ENCODE results near the gene PATL2.
A peak's percentile ranks its signal among the peaks of the same experiment; 100 is the strongest.

PATL2 gene

GRCh38 chr15:44670087-44670950 is 40.8 kb downstream of the PATL2 start:
- Histone ChIP-seq H3K9me3 (ENCODE audit: control insufficient read depth in 5 of 5, low read length in 5 of 5) (no peaks in the 10 kb centered on the region), H3K9ac (ENCODE audit: low read length in 5 of 5) (peak overlapping the region in 1 of 5 donors; percentile 27), H3K36me3 (ENCODE audit: control insufficient read depth in 5 of 5, insufficient read depth in 5 of 5, low read length in 5 of 5) (no peaks in the 10 kb centered on the region), H3K4me1 (ENCODE audit: control insufficient read depth in 5 of 5, insufficient read depth in 5 of 5, low read length in 5 of 5) (peaks cover 0 to 2% (median 0%) of the 10 kb centered on the region in 5 donors), H3K4me3 (ENCODE audit: low read depth in 1 of 5, low read length in 5 of 5) (no peak overlapping the region), H3K27ac (ENCODE audit: low read depth, low read length) (no peak overlapping the region), H3K27me3 (ENCODE audit: control insufficient read depth in 5 of 5, insufficient read depth in 4 of 5, low read length in 5 of 5) (peaks cover 0 to 5% (median 0%) of the 10 kb centered on the region in 5 donors)

GRCh38 chr15:44668921-44669320 is 42.2 kb downstream of the PATL2 start:
- H3K27me3 ChIP-seq (ENCODE audit: control insufficient read depth in 5 of 5, insufficient read depth in 4 of 5, low read length in 5 of 5), result peaks cover 0 to 5% (median 0%) of the 10 kb centered on the region in 5 donors
- peaks cover under 1 to 6% (median 3%) of the 10 kb centered on the region in 5 donors for H3K4me1 ChIP-seq (ENCODE audit: control insufficient read depth in 5 of 5, insufficient read depth in 5 of 5, low read length in 5 of 5)
- H3K4me3 ChIP-seq (ENCODE audit: low read depth in 1 of 5, low read length in 5 of 5), result no peak overlapping the region
- no peaks in the 10 kb centered on the region for H3K9me3 ChIP-seq (ENCODE audit: control insufficient read depth in 5 of 5, low read length in 5 of 5)
- H3K9ac ChIP-seq (ENCODE audit: low read length in 5 of 5), result no peak overlapping the region
- no peak overlapping the region for H3K27ac ChIP-seq (ENCODE audit: low read depth, low read length)
- no peaks in the 10 kb centered on the region for H3K36me3 ChIP-seq (ENCODE audit: control insufficient read depth in 5 of 5, insufficient read depth in 5 of 5, low read length in 5 of 5)

- Histone ChIP-seq H3K27ac (ENCODE audit: low read depth, low read length) (no peak overlapping the region), H3K9ac (ENCODE audit: low read length in 5 of 5) (peak overlapping the region in 1 of 5 donors; percentile 4), H3K27me3 (ENCODE audit: control insufficient read depth in 5 of 5, insufficient read depth in 4 of 5, low read length in 5 of 5) (peaks cover 0 to 5% (median 0%) of the 10 kb centered on the region in 5 donors)
Observed at GRCh38 chr15:44667039-44667360, 44.1 kb downstream of the PATL2 start.

GRCh38 chr15:44666210-44667038 is 44.7 kb downstream of the PATL2 start:
- Histone ChIP-seq H3K4me3 (ENCODE audit: low read depth in 1 of 5, low read length in 5 of 5) (no peak overlapping the region), H3K36me3 (ENCODE audit: control insufficient read depth in 5 of 5, insufficient read depth in 5 of 5, low read length in 5 of 5) (no peaks in the 10 kb centered on the region), H3K9me3 (ENCODE audit: control insufficient read depth in 5 of 5, low read length in 5 of 5) (no peaks in the 10 kb centered on the region), H3K4me1 (ENCODE audit: control insufficient read depth in 5 of 5, insufficient read depth in 5 of 5, low read length in 5 of 5) (peaks cover 3 to 25% (median 19%) of the 10 kb centered on the region in 5 donors), H3K27ac (ENCODE audit: low read depth, low read length) (no peak overlapping the region), H3K27me3 (ENCODE audit: control insufficient read depth in 5 of 5, insufficient read depth in 4 of 5, low read length in 5 of 5) (peaks cover 0 to 5% (median 0%) of the 10 kb centered on the region in 5 donors), H3K9ac (ENCODE audit: low read length in 5 of 5) (peak overlapping the region in 3 of 5 donors; percentile 4 to 47 (median 27))

More at GRCh38 chr15:44667039-44667360, 44.1 kb downstream of the PATL2 start:
- H3K4me3 ChIP-seq (ENCODE audit: low read depth in 1 of 5, low read length in 5 of 5), result no peak overlapping the region
- H3K9me3 ChIP-seq (ENCODE audit: control insufficient read depth in 5 of 5, low read length in 5 of 5), result no peaks in the 10 kb centered on the region
- no peaks in the 10 kb centered on the region for H3K36me3 ChIP-seq (ENCODE audit: control insufficient read depth in 5 of 5, insufficient read depth in 5 of 5, low read length in 5 of 5)
- peaks cover 3 to 21% (median 16%) of the 10 kb centered on the region in 5 donors for H3K4me1 ChIP-seq (ENCODE audit: control insufficient read depth in 5 of 5, insufficient read depth in 5 of 5, low read length in 5 of 5)

GRCh38 chr15:44663410-44664308 is 47.5 kb downstream of the PATL2 start, which contains the start of gene SPG11:
Gene SPG11 (minus strand): TSS chr15:44663662. CDS start chr15:44663647, 15 bp downstream.
- Histone ChIP-seq H3K27me3 (ENCODE audit: control insufficient read depth in 5 of 5, insufficient read depth in 4 of 5, low read length in 5 of 5) (peaks cover 0 to 4% (median 0%) of the 10 kb centered on the region in 5 donors), H3K4me1 (ENCODE audit: control insufficient read depth in 5 of 5, insufficient read depth in 5 of 5, low read length in 5 of 5) (peaks cover 3 to 25% (median 19%) of the 10 kb centered on the region in 5 donors), H3K36me3 (ENCODE audit: control insufficient read depth in 5 of 5, insufficient read depth in 5 of 5, low read length in 5 of 5) (peaks cover 4 to 15% (median 7%) of the 10 kb centered on the region in 5 donors), H3K9me3 (ENCODE audit: control insufficient read depth in 5 of 5, low read length in 5 of 5) (no peaks in the 10 kb centered on the region), H3K9ac (ENCODE audit: low read length in 5 of 5) (peak within 1 kb of the TSS in 4 of 5 donors; percentile 96 to 99 (median 97)), H3K4me3 (ENCODE audit: low read depth in 1 of 5, low read length in 5 of 5) (peak within 1 kb of the TSS; percentile 72 to 99 (median 92)), H3K27ac (ENCODE audit: low read depth, low read length) (peak within 1 kb of the TSS; percentile 88)

GRCh38 chr15:44662478-44663409 is 48.4 kb downstream of the PATL2 start:
- no peaks in the 10 kb centered on the region for H3K27me3 ChIP-seq (ENCODE audit: control insufficient read depth in 5 of 5, insufficient read depth in 4 of 5, low read length in 5 of 5)
- peak overlapping the region; percentile 88 for H3K27ac ChIP-seq (ENCODE audit: low read depth, low read length)
- H3K9me3 ChIP-seq (ENCODE audit: control insufficient read depth in 5 of 5, low read length in 5 of 5), result no peaks in the 10 kb centered on the region
- peak overlapping the region; percentile 72 to 99 (median 92) for H3K4me3 ChIP-seq (ENCODE audit: low read depth in 1 of 5, low read length in 5 of 5)
- H3K36me3 ChIP-seq (ENCODE audit: control insufficient read depth in 5 of 5, insufficient read depth in 5 of 5, low read length in 5 of 5), result peaks cover 4 to 22% (median 7%) of the 10 kb centered on the region in 5 donors
- peak overlapping the region in 4 of 5 donors; percentile 96 to 99 (median 97) for H3K9ac ChIP-seq (ENCODE audit: low read length in 5 of 5)
- H3K4me1 ChIP-seq (ENCODE audit: control insufficient read depth in 5 of 5, insufficient read depth in 5 of 5, low read length in 5 of 5), result peaks cover 3 to 25% (median 19%) of the 10 kb centered on the region in 5 donors

- no peaks in the 10 kb centered on the region for H3K27me3 ChIP-seq (ENCODE audit: control insufficient read depth in 5 of 5, insufficient read depth in 4 of 5, low read length in 5 of 5)
- H3K9ac ChIP-seq (ENCODE audit: low read length in 5 of 5), result peak overlapping the region in 2 of 5 donors; percentile 44 to 99
- no peak overlapping the region for H3K4me3 ChIP-seq (ENCODE audit: low read depth in 1 of 5, low read length in 5 of 5)
- peaks cover 3 to 22% (median 19%) of the 10 kb centered on the region in 5 donors for H3K4me1 ChIP-seq (ENCODE audit: control insufficient read depth in 5 of 5, insufficient read depth in 5 of 5, low read length in 5 of 5)
- H3K9me3 ChIP-seq (ENCODE audit: control insufficient read depth in 5 of 5, low read length in 5 of 5), result no peaks in the 10 kb centered on the region
- peaks cover 4 to 30% (median 12%) of the 10 kb centered on the region in 5 donors for H3K36me3 ChIP-seq (ENCODE audit: control insufficient read depth in 5 of 5, insufficient read depth in 5 of 5, low read length in 5 of 5)
- peak overlapping the region; percentile 88 for H3K27ac ChIP-seq (ENCODE audit: low read depth, low read length)
Observed at GRCh38 chr15:44661576-44661975, 49.5 kb downstream of the PATL2 start.

GRCh38 chr15:44659056-44659455 is 52.1 kb downstream of the PATL2 start:
- Histone ChIP-seq H3K36me3 (ENCODE audit: control insufficient read depth in 5 of 5, insufficient read depth in 5 of 5, low read length in 5 of 5) (peaks cover 22 to 48% (median 30%) of the 10 kb centered on the region in 5 donors), H3K9ac (ENCODE audit: low read length in 5 of 5) (no peak overlapping the region), H3K4me1 (ENCODE audit: control insufficient read depth in 5 of 5, insufficient read depth in 5 of 5, low read length in 5 of 5) (peaks cover 3 to 20% (median 17%) of the 10 kb centered on the region in 5 donors), H3K4me3 (ENCODE audit: low read depth in 1 of 5, low read length in 5 of 5) (no peak overlapping the region), H3K9me3 (ENCODE audit: control insufficient read depth in 5 of 5, low read length in 5 of 5) (no peaks in the 10 kb centered on the region), H3K27me3 (ENCODE audit: control insufficient read depth in 5 of 5, insufficient read depth in 4 of 5, low read length in 5 of 5) (no peaks in the 10 kb centered on the region), H3K27ac (ENCODE audit: low read depth, low read length) (no peak overlapping the region)
